Stimulated activated CD4-positive, alpha-beta T cell treated with anti-CD3 and anti-CD28 coated beads, Interleukin-12 subunit alpha, Interleukin-12 subunit beta, amount 100 ng/mL, for 48 hours (primary cell): ENCODE data around the gene TAS2R40.
A peak's percentile ranks its signal among the peaks of the same experiment; 100 is the strongest.
"Not testable (repeated sequence)": the region's sequence is repeated elsewhere in the genome, so short reads cannot be mapped to it uniquely, and the experiment has no call there.

Experiments
- DNase-seq, 3 donors: peaks; one replicate each; pipeline ENCODE4 v3.0.0-alpha.2; 2020; ENCODE audit warnings: low read depth in 2 of 3, low spot score in 1 of 3

Gene TAS2R40

DNA sequence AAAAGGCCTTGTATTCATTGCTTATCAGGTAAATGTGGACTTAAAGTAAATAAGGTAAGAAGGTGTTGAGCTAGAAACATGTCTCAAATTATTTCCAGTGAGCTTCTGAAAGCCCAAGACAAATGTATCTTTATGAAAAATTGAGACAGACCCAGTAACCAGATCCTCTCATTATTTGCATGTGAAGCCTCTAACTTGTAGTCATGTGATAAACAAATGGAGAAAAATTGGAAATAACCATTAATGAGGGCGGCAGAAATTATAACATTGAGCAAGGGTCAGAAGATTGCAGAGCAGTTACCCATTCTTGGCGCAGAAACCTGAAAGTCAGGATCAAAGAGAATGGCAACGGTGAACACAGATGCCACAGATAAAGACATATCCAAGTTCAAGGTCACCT lies at the start of gene TAS2R40:
Gene TAS2R40 (plus strand): TSS at position 301 of the 400 bp plus-strand sequence. CDS start 42 bp downstream, at position 343.
- no peak for DNase-seq

DNA sequence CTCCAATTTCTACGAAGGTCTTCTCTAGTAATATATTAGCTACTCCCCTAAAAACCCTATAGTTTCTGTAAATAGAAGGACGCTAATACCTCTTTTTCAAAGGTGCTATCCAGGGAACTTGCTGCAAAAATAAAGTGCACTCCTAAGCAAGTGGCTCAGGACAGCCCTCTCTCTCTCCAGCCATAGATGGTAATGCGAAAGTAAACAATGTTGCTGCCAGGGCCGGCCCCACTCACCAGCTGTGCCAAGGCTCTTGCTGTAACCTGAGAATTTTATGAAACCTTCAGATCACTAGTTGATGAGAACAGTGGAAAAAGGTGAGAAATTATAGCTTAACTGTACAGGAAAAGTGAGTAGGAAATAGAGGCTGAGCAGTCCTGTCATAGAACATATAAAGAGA lies 49.5 kb upstream of the TAS2R40 start:
- no peak for DNase-seq

DNA sequence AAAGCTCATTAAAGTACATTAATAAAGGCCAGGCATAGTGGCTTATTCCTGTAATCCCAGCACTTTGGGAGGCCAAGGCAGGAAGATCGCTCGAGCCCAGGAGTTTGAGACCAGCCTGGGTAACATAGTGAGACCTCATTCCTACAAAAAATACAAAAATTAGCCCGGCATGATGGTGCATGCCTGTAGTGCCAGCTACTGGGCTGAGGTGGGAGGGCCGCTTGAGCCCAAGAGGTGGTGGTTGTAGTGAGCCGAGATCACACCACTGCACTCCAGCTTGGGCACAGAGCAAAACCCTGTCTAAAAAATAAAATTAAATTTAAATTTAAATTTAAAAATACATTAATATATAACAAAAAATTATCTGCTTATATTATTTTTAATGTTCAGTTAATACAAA lies 45.7 kb upstream of the TAS2R40 start:
- DNase-seq: no peak

DNA sequence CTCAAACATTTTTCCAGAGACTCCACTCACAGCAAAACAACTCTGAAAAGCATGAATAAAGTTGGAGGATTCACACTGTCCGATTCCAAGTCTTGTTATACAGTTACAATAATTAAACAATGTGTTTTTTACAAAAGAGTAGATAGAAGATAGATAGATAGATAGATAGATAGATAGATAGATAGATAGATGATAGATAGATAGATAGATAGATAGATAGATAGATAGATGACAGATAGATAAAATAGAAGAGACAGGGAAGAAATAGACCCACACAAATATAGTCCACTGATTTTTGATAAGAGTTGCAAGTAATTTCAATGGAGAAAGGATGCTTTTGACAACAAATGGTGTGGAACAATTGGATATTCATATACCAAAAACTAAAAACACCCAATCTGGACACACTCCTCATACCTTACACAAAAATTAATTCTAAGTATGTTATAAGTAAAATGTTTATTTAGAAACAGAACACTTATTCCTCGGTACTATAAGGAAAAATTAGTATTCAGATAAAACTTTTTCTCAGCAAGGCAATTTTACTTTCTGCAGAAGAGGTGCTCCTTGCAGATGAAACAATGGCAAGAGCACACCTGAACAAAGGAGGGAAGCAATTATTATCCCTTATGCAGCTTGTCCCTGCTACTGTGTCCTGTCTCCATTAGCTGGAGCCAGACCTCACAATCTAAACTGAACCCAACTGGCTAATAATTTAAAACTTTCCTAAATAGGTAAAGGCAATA lies 44.3 kb upstream of the TAS2R40 start:
- no peak for DNase-seq

DNA sequence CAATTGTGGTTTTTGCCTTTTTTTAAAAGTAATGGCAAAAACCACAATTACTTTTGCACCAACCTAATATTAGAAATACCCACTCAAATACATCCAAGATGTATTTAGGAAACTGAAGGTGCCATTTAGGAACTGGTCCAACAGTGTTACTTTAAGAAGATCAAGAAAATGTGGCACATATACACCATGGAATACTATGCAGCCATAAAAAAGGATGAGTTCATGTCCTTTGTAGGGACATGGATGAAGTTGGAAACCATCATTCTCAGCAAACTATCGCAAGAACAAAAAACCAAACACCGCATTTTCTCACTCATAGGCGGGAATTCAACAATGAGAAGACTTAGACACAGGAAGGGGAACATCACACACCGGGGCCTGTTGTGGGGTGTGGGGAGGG lies 41.1 kb upstream of the TAS2R40 start:
- not testable (repeated sequence) for DNase-seq

DNA sequence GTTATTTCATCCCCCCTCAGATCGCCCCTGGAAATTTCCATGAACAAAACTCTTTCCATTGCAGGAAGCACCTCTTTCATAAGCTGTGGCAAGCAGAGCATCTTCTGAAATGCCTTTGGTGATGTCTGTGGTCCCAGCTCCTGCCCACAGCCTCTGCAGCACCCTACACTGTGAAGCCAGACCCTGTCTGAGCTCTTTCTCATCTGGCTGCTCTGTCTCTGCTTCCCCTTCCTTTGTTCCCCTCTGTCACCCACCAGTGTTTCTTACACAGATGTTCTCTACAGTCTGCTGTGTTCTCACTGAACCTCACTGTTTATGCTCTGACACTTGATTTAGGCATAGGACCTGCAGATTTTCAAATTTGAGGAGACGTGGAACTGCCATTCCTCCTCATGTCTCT lies 40.5 kb upstream of the TAS2R40 start:
- DNase-seq: no peak

DNA sequence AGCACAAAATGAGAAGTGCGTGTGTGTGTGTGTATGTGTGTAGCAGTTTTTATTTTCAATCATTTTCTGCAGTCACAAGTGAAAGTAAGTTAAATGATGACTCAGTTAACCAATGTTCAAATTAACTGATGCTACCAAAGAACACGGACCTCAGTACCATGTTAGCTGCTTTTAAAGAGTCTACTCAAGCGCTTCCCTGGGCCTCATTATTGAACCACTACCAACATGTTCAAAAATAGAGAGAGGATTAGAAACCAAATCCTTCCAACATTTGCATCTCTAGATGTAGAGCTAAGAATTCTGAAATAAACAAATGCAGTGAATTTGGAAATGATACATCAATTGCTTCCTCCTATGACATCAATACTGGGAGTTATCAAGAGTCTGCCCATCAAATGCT lies 38.8 kb upstream of the TAS2R40 start, which contains the start of gene TAS2R39:
Gene TAS2R39 (plus strand): TSS at position 396 of the 400 bp plus-strand sequence. CDS start 0 bp downstream, at position 396.
- DNase-seq: no peak

DNA sequence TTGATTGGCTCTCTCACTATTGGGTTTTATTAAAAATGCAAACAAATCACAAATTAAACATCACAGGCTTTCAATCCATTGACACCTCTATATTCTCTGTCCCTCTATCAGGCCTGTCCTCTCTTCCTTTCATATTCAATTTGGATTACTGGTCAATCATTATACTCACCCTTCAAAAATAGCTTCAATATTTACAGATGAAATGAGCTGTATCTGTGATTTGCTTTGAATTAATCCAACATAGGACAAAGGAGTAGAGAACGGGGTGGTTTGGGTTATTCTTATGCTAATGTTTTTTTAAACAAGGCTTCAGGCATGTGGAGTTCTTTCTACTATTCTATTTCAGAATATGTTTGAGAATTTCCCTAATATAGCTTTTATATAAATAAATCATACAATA lies 36.3 kb upstream of the TAS2R40 start:
- DNase-seq: no peak

DNA sequence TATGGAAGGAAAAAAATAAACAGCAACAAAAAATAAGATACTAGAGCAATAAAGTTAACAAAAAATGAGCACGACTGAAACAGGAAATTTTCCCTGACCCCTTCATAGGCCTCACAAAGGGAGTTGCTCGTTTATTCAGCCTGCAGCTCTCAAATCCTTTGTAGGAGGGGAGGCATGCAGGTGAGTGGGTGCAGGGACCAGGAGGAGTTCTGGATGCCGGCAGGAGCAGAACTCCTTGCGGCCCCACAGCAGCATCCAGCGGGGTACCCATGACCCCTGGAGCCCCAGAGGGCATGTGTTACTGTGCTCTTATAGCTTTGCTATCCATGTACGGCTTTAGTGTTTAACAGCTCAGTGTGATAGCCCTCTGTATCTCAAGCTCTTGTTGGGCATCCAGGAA lies 32.8 kb upstream of the TAS2R40 start:
- DNase-seq: no peak

DNA sequence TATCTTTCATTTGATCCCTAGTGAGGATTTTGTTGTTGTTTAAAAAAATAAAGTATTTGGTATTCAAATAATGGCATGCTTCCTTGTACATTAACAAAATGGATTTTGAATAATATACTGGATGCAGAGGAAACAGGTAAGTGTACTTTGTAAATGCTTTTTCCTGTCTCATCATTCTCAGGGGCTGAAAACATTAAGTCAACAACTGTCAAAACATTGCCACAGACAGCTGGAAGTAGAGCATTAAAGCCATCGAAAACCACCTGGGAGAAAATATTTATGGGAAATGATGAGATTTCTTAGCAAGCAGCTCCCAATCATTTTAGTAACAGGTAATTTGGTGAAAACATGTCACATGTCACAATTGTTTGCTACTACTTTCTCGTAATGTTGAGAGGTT lies 28.0 kb upstream of the TAS2R40 start:
- no peak for DNase-seq

DNA sequence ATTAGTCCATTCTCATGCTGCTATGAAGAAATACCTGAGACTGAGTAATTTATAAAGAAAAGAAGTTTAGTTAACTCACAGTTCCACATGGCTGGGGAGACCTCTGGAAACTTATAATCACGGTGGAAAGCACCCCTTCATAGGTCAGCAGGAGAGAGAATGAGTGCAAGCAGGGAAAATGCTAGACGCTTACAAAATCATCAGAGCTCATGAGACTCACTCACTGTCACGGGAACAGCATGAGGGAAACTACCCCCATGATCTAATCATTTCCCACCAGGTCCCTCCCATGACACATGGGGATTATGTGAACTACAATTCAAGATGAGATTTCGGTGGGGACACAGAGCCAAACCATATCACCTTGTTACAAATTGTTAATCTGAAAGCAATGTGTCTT lies 22.8 kb upstream of the TAS2R40 start:
- DNase-seq: no peak

DNA sequence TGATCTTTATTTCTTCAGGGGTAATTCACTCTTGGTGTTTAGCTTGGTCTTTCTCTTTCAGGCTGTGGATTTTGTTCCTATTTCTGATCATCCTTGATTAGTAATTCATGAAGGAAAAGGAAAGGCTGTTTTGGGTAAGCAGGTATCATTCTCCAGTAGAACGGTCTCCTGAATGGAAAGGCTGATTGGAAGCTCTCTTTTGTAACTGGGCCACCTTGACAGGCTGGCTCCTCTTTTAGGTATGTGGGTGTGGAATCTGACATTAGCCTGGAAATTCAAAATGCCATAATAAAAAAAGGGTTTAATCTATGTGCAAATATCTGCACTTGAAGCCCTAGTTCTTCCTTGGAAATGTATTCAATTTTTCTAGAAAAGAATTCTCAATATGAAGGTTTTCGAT lies 19.7 kb upstream of the TAS2R40 start:
- DNase-seq: no peak

DNA sequence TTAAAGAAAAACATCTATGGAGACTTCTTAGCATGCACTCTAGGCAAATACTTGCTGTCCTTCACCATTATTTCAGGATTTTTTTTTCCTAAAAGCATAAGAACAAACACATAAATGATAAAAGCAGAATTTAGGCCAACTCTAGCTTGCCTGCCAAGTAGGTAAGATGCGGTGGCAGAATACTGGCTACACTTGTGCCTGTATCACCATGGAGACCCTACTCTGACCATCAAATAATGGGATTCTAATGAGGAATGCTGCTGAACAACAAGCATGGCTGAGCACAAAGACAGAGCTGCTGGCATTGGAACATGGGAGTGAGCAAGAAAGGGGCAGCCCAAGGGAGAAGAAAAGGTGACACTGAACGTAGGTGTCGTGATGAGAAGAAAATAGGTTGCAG lies 18.5 kb upstream of the TAS2R40 start:
- no peak for DNase-seq

DNA sequence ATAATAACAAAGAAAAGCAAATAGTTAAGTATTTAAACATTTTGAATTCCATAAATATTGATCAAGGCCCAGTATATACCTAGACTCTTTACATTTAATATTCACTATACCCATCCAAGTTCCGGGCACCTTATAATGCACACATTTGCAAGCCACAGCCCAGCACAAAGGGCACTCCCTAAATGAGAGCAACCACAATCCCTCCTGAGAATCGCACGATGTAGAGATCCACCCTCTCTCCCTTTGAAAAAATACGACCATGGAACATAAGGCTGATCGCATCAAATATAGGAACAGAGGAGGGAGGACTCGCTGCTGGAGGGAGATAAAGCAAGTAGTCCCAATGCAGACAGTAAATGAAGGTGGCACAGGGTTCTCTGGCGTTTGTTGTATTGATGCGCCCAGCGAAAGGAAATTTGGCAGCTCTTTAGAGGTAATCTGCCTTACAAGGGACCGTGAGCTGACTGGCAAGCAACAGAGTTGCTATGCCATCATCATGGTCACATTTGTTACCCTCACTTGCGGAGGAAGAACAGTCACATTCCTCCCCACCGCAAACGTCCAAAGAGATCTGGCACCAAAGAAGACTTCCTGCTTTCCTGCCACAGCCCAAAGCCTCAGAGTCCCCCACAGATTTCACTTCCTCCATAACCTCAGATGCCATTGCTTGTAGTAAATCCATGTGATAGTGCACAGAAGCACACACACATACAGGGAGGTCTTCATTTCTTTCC lies 16.1 kb upstream of the TAS2R40 start:
- no peak for DNase-seq

DNA sequence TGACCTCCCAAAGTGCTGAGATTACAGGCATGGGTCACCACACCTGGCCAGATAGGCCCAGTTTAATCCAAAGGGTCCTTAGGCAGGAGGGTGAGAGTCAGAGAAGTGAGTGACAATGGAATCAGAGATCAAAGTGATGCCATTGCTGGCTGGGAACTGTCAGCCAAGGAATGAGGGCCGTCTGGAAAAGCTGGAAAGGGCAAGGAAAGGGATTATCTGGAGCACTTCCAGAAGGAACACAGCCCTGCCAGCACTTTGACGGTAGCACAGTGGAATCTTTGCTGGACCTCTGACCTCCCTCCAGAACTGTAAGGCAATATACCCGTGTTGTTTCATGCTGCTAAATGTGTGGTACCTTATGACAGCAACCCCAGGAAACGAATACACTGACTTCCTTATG lies 11.3 kb upstream of the TAS2R40 start:
- DNase-seq: no peak

DNA sequence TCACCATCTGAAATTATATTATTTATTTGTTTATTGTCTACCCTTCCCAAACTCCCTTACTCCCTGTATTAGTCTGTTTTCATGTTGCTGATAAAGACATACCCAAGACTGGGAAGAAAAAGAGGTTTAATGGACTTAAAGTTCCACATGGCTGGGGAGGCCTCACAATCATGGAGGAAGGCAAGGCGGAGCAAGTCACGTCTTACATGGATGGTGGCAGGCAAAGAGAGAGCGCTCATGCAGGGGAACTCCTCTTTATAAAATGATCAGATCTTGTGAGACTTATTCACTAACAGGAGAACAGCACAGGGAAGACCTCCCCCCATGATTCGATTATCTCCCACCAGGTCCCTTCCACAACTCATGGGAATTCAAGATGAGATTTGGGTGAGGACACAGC lies 8.4 kb upstream of the TAS2R40 start:
- DNase-seq: not testable (repeated sequence)

DNA sequence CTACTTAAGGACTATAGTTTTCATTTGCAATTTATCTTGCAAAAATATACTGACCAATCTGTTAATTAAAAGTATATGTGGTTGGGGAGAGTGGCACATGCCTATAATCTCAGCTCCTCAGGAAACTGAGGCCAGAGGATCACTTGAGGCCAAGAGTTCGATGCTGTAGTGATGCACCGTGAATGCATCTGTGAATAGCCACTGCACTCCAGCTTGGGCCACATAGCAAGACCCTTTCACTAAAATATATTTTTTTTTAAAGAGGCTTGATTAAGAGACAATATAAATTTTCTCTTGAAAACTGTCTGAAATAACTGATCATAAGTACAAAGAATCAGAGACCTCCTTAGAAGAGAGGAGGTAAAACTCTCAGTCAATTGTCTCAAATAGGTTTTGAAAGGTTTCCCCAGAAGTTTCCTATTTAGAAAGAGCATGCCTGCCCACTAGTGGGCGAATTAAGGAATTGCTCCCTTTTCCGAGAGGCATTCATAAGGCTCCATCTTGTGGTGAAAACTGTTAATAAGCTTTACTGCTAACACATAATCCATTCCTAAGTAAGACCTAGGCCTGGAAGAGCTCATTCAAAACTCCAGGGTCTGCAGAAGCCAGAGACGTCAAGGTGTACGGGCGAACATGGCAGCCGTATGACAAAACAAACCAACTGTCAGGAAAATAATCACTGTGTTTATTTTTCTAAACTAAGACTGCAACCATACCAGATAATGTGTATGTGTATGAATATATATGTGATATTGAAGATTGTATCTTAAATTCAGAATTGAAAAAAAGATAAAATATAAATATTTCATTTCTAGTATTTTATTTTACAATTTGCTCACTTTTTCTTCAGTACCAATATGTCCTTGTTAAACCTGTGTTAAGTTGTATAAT lies 6.8 kb upstream of the TAS2R40 start:
- peak; percentile 30 to 61 (median 42) for DNase-seq

DNA sequence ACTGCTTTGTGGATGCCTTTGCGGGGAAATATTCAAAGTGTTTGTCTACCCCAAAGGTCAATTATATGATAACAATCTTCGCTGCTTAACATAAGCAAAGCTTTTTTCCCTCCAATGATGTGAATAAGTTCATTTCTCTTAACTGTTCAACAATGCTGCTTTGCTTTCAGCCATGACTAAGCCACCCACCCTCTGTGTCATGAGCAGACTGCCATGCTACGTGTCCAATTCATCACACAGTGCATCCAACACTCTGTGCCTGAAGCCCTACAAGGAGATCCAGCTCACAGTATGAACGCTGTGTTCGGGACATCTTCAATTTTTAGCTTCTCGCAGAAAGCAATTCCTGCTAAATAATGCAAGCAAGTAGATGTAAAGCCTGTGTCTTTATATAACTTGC lies 5.7 kb upstream of the TAS2R40 start:
- no peak for DNase-seq

DNA sequence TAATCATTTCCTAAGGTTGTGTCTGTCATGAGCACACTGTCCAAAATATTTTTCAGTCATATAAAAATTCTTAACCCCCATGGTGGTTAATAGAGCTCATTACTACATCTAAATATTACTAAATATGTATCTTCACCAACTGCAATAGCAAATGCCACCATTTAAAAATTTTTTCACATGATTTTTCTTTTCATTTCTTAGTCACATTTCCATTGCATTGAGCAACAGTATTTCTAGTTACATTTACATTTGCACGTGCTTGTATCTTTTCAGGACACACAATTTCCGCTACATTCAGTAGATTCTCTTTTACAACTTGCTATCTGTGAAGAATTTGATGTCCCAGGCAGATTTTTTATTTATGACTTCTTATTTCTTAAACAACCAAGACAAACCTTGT lies 5.2 kb upstream of the TAS2R40 start:
- DNase-seq: no peak

DNA sequence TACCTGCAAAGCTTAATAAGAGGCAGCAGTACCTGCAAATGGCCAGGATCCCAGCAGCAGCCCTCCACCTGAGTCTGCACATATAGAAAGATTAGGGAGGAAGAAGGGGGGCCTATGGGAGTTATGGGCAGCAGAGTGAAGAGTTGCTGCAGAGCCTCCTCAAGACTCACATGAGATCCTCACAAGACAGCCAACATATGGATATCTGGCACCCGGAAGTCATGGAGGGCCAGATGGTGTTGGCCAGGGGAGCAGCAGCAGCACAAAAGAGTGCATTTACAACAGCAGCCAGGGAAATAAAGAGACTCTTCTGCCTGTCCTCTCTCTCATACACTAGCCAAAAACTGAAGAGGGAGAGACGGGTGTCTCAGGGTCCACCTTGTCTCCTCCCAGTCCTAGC lies 4.0 kb upstream of the TAS2R40 start:
- no peak for DNase-seq

DNA sequence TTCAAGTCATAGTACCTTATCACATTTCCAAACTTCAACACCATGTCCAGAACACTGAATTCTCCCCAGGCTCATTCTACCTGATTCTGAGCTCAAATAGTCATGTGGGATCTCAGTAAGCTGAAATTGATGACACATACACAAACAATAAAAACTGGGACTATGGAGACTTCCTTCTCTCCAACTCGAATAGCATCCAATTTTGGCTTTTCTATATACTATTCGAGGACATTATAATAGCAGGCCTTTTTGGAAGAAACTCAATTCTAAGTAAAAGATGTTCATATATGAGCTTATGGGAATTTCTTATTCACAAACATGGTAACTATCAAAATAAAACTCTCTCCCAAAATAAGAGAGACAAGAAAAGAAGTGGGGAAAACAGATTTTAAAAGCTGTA lies 551 bp upstream of the TAS2R40 start:
- no peak for DNase-seq

DNA sequence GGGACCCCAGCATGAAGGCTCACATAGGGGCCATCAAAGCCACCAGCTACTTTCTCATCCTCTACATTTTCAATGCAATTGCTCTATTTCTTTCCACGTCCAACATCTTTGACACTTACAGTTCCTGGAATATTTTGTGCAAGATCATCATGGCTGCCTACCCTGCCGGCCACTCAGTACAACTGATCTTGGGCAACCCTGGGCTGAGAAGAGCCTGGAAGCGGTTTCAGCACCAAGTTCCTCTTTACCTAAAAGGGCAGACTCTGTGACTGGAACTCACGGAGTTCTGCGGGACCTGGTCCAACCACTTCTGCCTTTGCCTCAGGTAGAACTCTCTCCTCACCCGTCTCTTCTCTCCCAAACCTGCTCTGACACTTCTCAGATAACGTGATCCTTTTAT lies 945 bp downstream of the TAS2R40 start:
- DNase-seq: no peak
